ENCODE data around the gene BEST2.

- TF ChIP-seq POLR2A (IDR thresholded peaks at IDR 0.05), result no peak
- TF ChIP-seq, protein P1, sequence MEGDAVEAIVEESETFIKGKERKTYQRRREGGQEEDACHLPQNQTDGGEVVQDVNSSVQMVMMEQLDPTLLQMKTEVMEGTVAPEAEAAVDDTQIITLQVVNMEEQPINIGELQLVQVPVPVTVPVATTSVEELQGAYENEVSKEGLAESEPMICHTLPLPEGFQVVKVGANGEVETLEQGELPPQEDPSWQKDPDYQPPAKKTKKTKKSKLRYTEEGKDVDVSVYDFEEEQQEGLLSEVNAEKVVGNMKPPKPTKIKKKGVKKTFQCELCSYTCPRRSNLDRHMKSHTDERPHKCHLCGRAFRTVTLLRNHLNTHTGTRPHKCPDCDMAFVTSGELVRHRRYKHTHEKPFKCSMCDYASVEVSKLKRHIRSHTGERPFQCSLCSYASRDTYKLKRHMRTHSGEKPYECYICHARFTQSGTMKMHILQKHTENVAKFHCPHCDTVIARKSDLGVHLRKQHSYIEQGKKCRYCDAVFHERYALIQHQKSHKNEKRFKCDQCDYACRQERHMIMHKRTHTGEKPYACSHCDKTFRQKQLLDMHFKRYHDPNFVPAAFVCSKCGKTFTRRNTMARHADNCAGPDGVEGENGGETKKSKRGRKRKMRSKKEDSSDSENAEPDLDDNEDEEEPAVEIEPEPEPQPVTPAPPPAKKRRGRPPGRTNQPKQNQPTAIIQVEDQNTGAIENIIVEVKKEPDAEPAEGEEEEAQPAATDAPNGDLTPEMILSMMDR (IDR thresholded peaks at IDR 0.05), result no peak
These were observed 27.8 kb upstream of the BEST2 start, which contains the start of gene TNPO2 for GRCh38 chr19:12723641-12724426.
